ENCODE data around the gene WDR43. TPM values are rescaled to one million over a fixed set of nuclear protein-coding genes. Genes with fewer than 3 reads are reported as not detected.

The WDR43 gene
- total RNA-seq, 8 experiments from 2014 or later = 21.9 to 87.5 (median 40.8) TPM

GRCh38 chr2:28952836-28953211 lies 58.4 kb downstream of the WDR43 start:
- H3K27ac ChIP-seq = no peak overlapping the region
- in situ Hi-C loops (cut with MboI; ENCODE audit: low pct_unique_long_range_greater_than_20kb in 2 of 9, low sequenced_read_pairs in 9 of 9, unreplicated experiment in 9 of 9) = loop anchor here in 6 of 9 experiments (10.0 to 25.0 kb wide), 5 partner anchors 234 to 1134 kb away; no protein-coding TSS in a partner anchor
- H3K4me3 ChIP-seq = no peak overlapping the region
- peaks cover 0 to 9% of the 10 kb centered on the region in 2 donors for H3K4me1 ChIP-seq (replicated peaks in 1 of 2)
- ATAC-seq (replicated peaks in 6 of 8) = peak; percentile 15 to 72 (median 59)
- WGBS, 10 experiments = 0 to 87% (median 48%) methylated on average over 1 to 6 of the region's 6 CpGs

GRCh38 chr2:28955467-28955866 lies 61.0 kb downstream of the WDR43 start:
- peaks cover 0 to 9% of the 10 kb centered on the region in 2 donors for H3K4me1 ChIP-seq (replicated peaks in 1 of 2)
- 0 to 100% (median 73%) methylated on average over 1 to 3 of the region's 5 CpGs; no CpG with 5 or more reads in 3 of the 10 experiments for WGBS, 10 experiments
- H3K4me3 ChIP-seq = no peak overlapping the region
- no peak overlapping the region for H3K27ac ChIP-seq
- in situ Hi-C loops (cut with MboI; ENCODE audit: low pct_unique_long_range_greater_than_20kb in 2 of 9, low sequenced_read_pairs in 9 of 9, unreplicated experiment in 9 of 9) = loop anchor here in 6 of 9 experiments (10.0 to 25.0 kb wide), 5 partner anchors 232 to 1132 kb away; no protein-coding TSS in a partner anchor
- ATAC-seq (replicated peaks in 6 of 8) = no peak

GRCh38 chr2:28956415-28956826 lies 62.0 kb downstream of the WDR43 start:
- 0 to 49% (median 14%) methylated on average over 3 to 10 of the region's 11 CpGs; no CpG with 5 or more reads in 2 of the 10 experiments for WGBS, 10 experiments
- H3K4me1 ChIP-seq (replicated peaks in 1 of 2) = peaks cover 0 to 9% of the 10 kb centered on the region in 2 donors
- in situ Hi-C loops (cut with MboI; ENCODE audit: low pct_unique_long_range_greater_than_20kb in 2 of 9, low sequenced_read_pairs in 9 of 9, unreplicated experiment in 9 of 9) = loop anchor here in 6 of 9 experiments (10.0 to 25.0 kb wide), 5 partner anchors 231 to 1131 kb away; no protein-coding TSS in a partner anchor
- ATAC-seq (replicated peaks in 6 of 8) = peak in 7 of 8 experiments; percentile 8 to 77 (median 51)
- H3K4me3 ChIP-seq = peak overlapping the region in 1 of 5 donors; percentile 37
- no peak overlapping the region for H3K27ac ChIP-seq

GRCh38 chr2:28956890-28957289 lies 62.4 kb downstream of the WDR43 start:
- H3K27ac ChIP-seq = no peak overlapping the region
- peak in 3 of 8 experiments; percentile 2 to 39 (median 27) for ATAC-seq (replicated peaks in 6 of 8)
- in situ Hi-C loops (cut with MboI; ENCODE audit: low pct_unique_long_range_greater_than_20kb in 2 of 9, low sequenced_read_pairs in 9 of 9, unreplicated experiment in 9 of 9) = loop anchor here in 6 of 9 experiments (10.0 to 25.0 kb wide), 5 partner anchors 230 to 1130 kb away; no protein-coding TSS in a partner anchor
- peaks cover 0 to 7% of the 10 kb centered on the region in 2 donors for H3K4me1 ChIP-seq (replicated peaks in 1 of 2)
- WGBS, 10 experiments = 11 to 75% (median 39%) methylated on average over 2 to 14 of the region's 15 CpGs; no CpG with 5 or more reads in 2 of the 10 experiments
- peak overlapping the region in 1 of 5 donors; percentile 37 for H3K4me3 ChIP-seq

- peak; percentile 78 to 99 (median 90) for ATAC-seq (replicated peaks in 6 of 8)
- 0 to 100% (median 8%) methylated on average over 1 to 7 of the region's 9 CpGs for WGBS, 10 experiments
Observed at GRCh38 chr2:28958689-28959088, 64.2 kb downstream of the WDR43 start.

GRCh38 chr2:28960401-28960800 lies 65.9 kb downstream of the WDR43 start:
- in situ Hi-C loops (cut with MboI; ENCODE audit: low pct_unique_long_range_greater_than_20kb in 2 of 9, low sequenced_read_pairs in 9 of 9, unreplicated experiment in 9 of 9) = loop anchor here in 7 of 9 experiments (10.0 to 25.0 kb wide), 5 partner anchors 227 to 1127 kb away; no protein-coding TSS in a partner anchor
- Histone ChIP-seq H3K27ac (no peak overlapping the region), H3K4me3 (no peak overlapping the region), H3K4me1 (replicated peaks in 1 of 2) (peaks cover 0 to 6% of the 10 kb centered on the region in 2 donors)
- 29 to 100% (median 59%) methylated on average over 2 to 5 of the region's 5 CpGs for WGBS, 10 experiments
- no peak for ATAC-seq (replicated peaks in 6 of 8)

More at GRCh38 chr2:28958689-28959088, 64.2 kb downstream of the WDR43 start:
- in situ Hi-C loops (cut with MboI; ENCODE audit: low pct_unique_long_range_greater_than_20kb in 2 of 9, low sequenced_read_pairs in 9 of 9, unreplicated experiment in 9 of 9) = loop anchor here in 6 of 9 experiments (10.0 to 25.0 kb wide), 5 partner anchors 229 to 1129 kb away; no protein-coding TSS in a partner anchor
- Histone ChIP-seq H3K4me3 (no peak overlapping the region), H3K27ac (no peak overlapping the region), H3K4me1 (replicated peaks in 1 of 2) (peaks cover 0 to 6% of the 10 kb centered on the region in 2 donors)

- Histone ChIP-seq H3K27ac (no peak overlapping the region), H3K4me3 (no peak overlapping the region), H3K4me1 (replicated peaks in 1 of 2) (no peaks in the 10 kb centered on the region)
- WGBS, 10 experiments = 80 to 100% (median 93%) methylated on average over 1 of the region's 1 CpG; no CpG with 5 or more reads in 6 of the 10 experiments
- in situ Hi-C loops (cut with MboI; ENCODE audit: low pct_unique_long_range_greater_than_20kb in 2 of 9, low sequenced_read_pairs in 9 of 9, unreplicated experiment in 9 of 9) = loop anchor here in 7 of 9 experiments (10.0 to 25.0 kb wide), 5 partner anchors 225 to 1125 kb away; no protein-coding TSS in a partner anchor
- ATAC-seq (replicated peaks in 6 of 8) = no peak
Observed at GRCh38 chr2:28962505-28962904, 68.0 kb downstream of the WDR43 start.

- in situ Hi-C loops (cut with MboI; ENCODE audit: low pct_unique_long_range_greater_than_20kb in 2 of 9, low sequenced_read_pairs in 9 of 9, unreplicated experiment in 9 of 9) = loop anchor here in 5 of 9 experiments (25.0 kb wide), 3 partner anchors 217 to 1117 kb away; no protein-coding TSS in a partner anchor
- Histone ChIP-seq H3K27ac (no peak overlapping the region), H3K4me1 (replicated peaks in 1 of 2) (peaks cover 0 to 2% of the 10 kb centered on the region in 2 donors), H3K4me3 (no peak overlapping the region)
- WGBS, 10 experiments = 20 to 100% (median 69%) methylated on average over 1 to 5 of the region's 6 CpGs; no CpG with 5 or more reads in 2 of the 10 experiments
- ATAC-seq (replicated peaks in 6 of 8) = peak in 2 of 8 experiments; percentile 50 to 95
Observed at GRCh38 chr2:28970464-28971160, 76.1 kb downstream of the WDR43 start.

- WGBS, 10 experiments = 27 to 100% (median 71%) methylated on average over 1 to 6 of the region's 6 CpGs; no CpG with 5 or more reads in 3 of the 10 experiments
- H3K4me1 ChIP-seq (replicated peaks in 1 of 2) = peaks cover 0 to 2% of the 10 kb centered on the region in 2 donors
- in situ Hi-C loops (cut with MboI; ENCODE audit: low pct_unique_long_range_greater_than_20kb in 2 of 9, low sequenced_read_pairs in 9 of 9, unreplicated experiment in 9 of 9) = loop anchor here in 5 of 9 experiments (25.0 kb wide), 3 partner anchors 214 to 1114 kb away; no protein-coding TSS in a partner anchor
- ATAC-seq (replicated peaks in 6 of 8) = no peak
- H3K27ac ChIP-seq = no peak overlapping the region
- no peak overlapping the region for H3K4me3 ChIP-seq
Observed at GRCh38 chr2:28972778-28973335, 78.4 kb downstream of the WDR43 start.

- ATAC-seq (replicated peaks in 6 of 8) = no peak
- Histone ChIP-seq H3K4me1 (replicated peaks in 1 of 2) (peaks cover 0 to 2% of the 10 kb centered on the region in 2 donors), H3K27ac (no peak overlapping the region), H3K4me3 (no peak overlapping the region)
- WGBS, 10 experiments = 61 to 100% (median 84%) methylated on average over 1 to 4 of the region's 4 CpGs; no CpG with 5 or more reads in 1 of the 10 experiments
- in situ Hi-C loops (cut with MboI; ENCODE audit: low pct_unique_long_range_greater_than_20kb in 2 of 9, low sequenced_read_pairs in 9 of 9, unreplicated experiment in 9 of 9) = loop anchor here in 5 of 9 experiments (25.0 kb wide), 3 partner anchors 213 to 1113 kb away; no protein-coding TSS in a partner anchor
Observed at GRCh38 chr2:28974252-28974651, 79.8 kb downstream of the WDR43 start.

GRCh38 chr2:28975671-28976070 lies 81.2 kb downstream of the WDR43 start:
- Histone ChIP-seq H3K4me1 (replicated peaks in 1 of 2) (peaks cover 0 to 9% of the 10 kb centered on the region in 2 donors), H3K4me3 (no peak overlapping the region), H3K27ac (no peak overlapping the region)
- in situ Hi-C loops (cut with MboI; ENCODE audit: low pct_unique_long_range_greater_than_20kb in 2 of 9, low sequenced_read_pairs in 9 of 9, unreplicated experiment in 9 of 9) = no loop called here
- no peak for ATAC-seq (replicated peaks in 6 of 8)
- WGBS, 10 experiments = 29 to 100% (median 90%) methylated on average over 1 of the region's 1 CpG; no CpG with 5 or more reads in 5 of the 10 experiments

- no peak overlapping the region for H3K4me3 ChIP-seq
- WGBS, 10 experiments = 0 to 60% methylated on average over 1 of the region's 3 CpGs; no CpG with 5 or more reads in 8 of the 10 experiments
- in situ Hi-C loops (cut with MboI; ENCODE audit: low pct_unique_long_range_greater_than_20kb in 2 of 9, low sequenced_read_pairs in 9 of 9, unreplicated experiment in 9 of 9) = no loop called here
- H3K27ac ChIP-seq = no peak overlapping the region
- peaks cover 0 to 11% of the 10 kb centered on the region in 2 donors for H3K4me1 ChIP-seq (replicated peaks in 1 of 2)
- ATAC-seq (replicated peaks in 6 of 8) = peak in 3 of 8 experiments; percentile 88 to 93 (median 92)
Observed at GRCh38 chr2:28976584-28976983, 82.1 kb downstream of the WDR43 start.
